HL-60 (cell line): ENCODE measurements around the gene CARMIL1.

Experiments used
- DNase-seq, 2 experiments: peaks; one replicate each; pipeline ENCODE4 v3.0.0-alpha.2; 2010 to 2020; ENCODE audit warnings: low read depth in 1 of 2, low spot score in 1 of 2
- H3K27ac ChIP-seq: fragments of 250-450 bp; sonication (Bioruptor Pico); replicated peaks from 2 replicates; pipeline ENCODE4 v1.5.1; 2020; ENCODE audit warnings: mild to moderate bottlenecking, moderate library complexity
- H3K27me3 ChIP-seq: fragments of 250-450 bp; sonication (Bioruptor Pico); 2 replicates; pipeline ENCODE4 v1.5.1; 2021; ENCODE audit warnings: mild to moderate bottlenecking, moderate library complexity; ENCODE audit not compliant: insufficient read depth, poor library complexity, severe bottlenecking
- H3K4me3 ChIP-seq: replicated peaks from 2 replicates; pipeline ENCODE4 v1.5.1; 2011; ENCODE audit warnings: mild to moderate bottlenecking, control low read depth, low read length; ENCODE audit not compliant: insufficient read depth
- CTCF ChIP-seq: IDR thresholded peaks from one replicate; pipeline ENCODE4 v1.5.1; 2011; ENCODE audit warnings: low read length, control low read depth, inconsistent platforms; ENCODE audit not compliant: insufficient read depth
- GABPA ChIP-seq: IDR thresholded peaks from 2 replicates; pipeline ENCODE4 v1.6.1; 2012; ENCODE audit warnings: low read depth
- POLR2AphosphoS5 ChIP-seq: IDR thresholded peaks from 2 replicates; pipeline ENCODE4 v1.6.1; 2012; ENCODE audit warnings: low read depth
- REST ChIP-seq: IDR thresholded peaks from 2 replicates; pipeline ENCODE4 v1.6.1; 2012; ENCODE audit warnings: low read depth; ENCODE audit not compliant: insufficient replicate concordance
- SPI1 ChIP-seq: IDR thresholded peaks from 2 replicates; pipeline ENCODE4 v1.6.1; 2012; ENCODE audit warnings: low read depth, mild to moderate bottlenecking, borderline replicate concordance

Gene CARMIL1

GRCh38 chr6:25387911-25388310, 108.7 kb downstream of the CARMIL1 start:
- H3K4me3 ChIP-seq, result no peak overlapping the region
- no peak for DNase-seq
- TF ChIP-seq CTCF, result no peak
- no peaks in the 10 kb centered on the region for H3K27me3 ChIP-seq
- H3K27ac ChIP-seq, result no peak overlapping the region

- TF ChIP-seq SPI1 (no peak), GABPA (no peak), CTCF (no peak), POLR2AphosphoS5 (no peak), REST (no peak)
- Histone ChIP-seq H3K4me3 (no peak overlapping the region), H3K27ac (no peak overlapping the region), H3K27me3 (no peaks in the 10 kb centered on the region)
- DNase-seq, result no peak
Observed at GRCh38 chr6:25388776-25389175, 109.6 kb downstream of the CARMIL1 start.

GRCh38 chr6:25389471-25389870, 110.3 kb downstream of the CARMIL1 start:
- H3K27ac ChIP-seq, result no peak overlapping the region
- TF ChIP-seq CTCF, result no peak
- no peak for TF ChIP-seq REST
- no peak overlapping the region for H3K4me3 ChIP-seq
- H3K27me3 ChIP-seq, result no peaks in the 10 kb centered on the region
- DNase-seq, result no peak

GRCh38 chr6:25392372-25392771, 113.2 kb downstream of the CARMIL1 start:
- Histone ChIP-seq H3K4me3 (no peak overlapping the region), H3K27ac (no peak overlapping the region), H3K27me3 (no peaks in the 10 kb centered on the region)
- TF ChIP-seq REST (no peak), CTCF (no peak), POLR2AphosphoS5 (no peak), GABPA (no peak), SPI1 (no peak)
- DNase-seq, result no peak
